Activated T-cell treated with anti-CD3 and anti-CD28 coated beads, Interleukin-2, amount 50 U/mL, for 4 hours (primary cell): ENCODE results near the gene LMX1B. TPM values are rescaled to one million over a fixed set of nuclear protein-coding genes. Genes with fewer than 3 reads are reported as not detected.

ENCODE experiments used
- ATAC-seq, 2 donors: fragments of 200-7000 bp; cut with Tn5 transposase; one replicate each; pipeline ENCODE4 v1.10.0; 2021
- DNase-seq: peaks from one replicate; pipeline ENCODE4 v3.0.0-alpha.2; 2020
- H3K27me3 Mint-ChIP-seq: one replicate; pipeline ENCODE4 v1.8.0; 2021; ENCODE audit warnings: low read depth, mixed read lengths
- H3K36me3 Mint-ChIP-seq: one replicate; pipeline ENCODE4 v1.8.0; 2022; ENCODE audit warnings: mixed read lengths; ENCODE audit not compliant: insufficient read depth
- H3K4me1 Mint-ChIP-seq: one replicate; pipeline ENCODE4 v1.8.0; 2021; ENCODE audit warnings: low read depth, mixed read lengths
- H3K4me3 Mint-ChIP-seq: one replicate; pipeline ENCODE4 v1.8.0; 2021; ENCODE audit warnings: mild to moderate bottlenecking, moderate library complexity, mixed read lengths
- H3K9me3 Mint-ChIP-seq: one replicate; pipeline ENCODE4 v1.8.0; 2021; ENCODE audit warnings: mixed read lengths
- total RNA-seq, 3 donors: library from RNA; stranded (reverse); gene quantifications; one replicate each; pipeline ENCODE4 v1.2.1, GENCODE V29; 2021

LMX1B gene
- total RNA-seq, 3 donors from 2014 or later, result not detected

DNA sequence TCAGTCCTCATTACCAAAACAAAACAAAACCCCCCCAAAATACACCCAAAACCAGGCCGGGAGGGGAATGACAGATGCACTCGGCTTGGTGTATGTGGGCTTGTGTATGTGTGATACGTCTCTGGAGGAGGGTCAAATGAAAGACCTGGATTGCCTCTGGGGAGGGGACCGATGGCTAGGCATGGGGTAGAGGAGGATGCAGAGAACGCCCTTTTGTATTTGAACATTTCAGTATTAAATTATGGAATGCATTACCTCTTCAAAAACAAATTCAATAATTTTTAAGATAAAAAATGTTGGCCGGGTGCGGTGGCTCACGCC lies 61.4 kb downstream of the LMX1B start:
- peaks cover 64% of the 10 kb centered on the region for H3K27me3 Mint-ChIP-seq
- no peak for ATAC-seq
- no peaks in the 10 kb centered on the region for H3K9me3 Mint-ChIP-seq
- H3K36me3 Mint-ChIP-seq, result no peaks in the 10 kb centered on the region
- peaks cover 7% of the 10 kb centered on the region for H3K4me1 Mint-ChIP-seq
- no peak for DNase-seq
- no peak overlapping the region for H3K4me3 Mint-ChIP-seq

GRCh38 chr9:126676102-126676684 lies 62.5 kb downstream of the LMX1B start:
- ATAC-seq (no peak), DNase-seq (no peak)
- H3K9me3 Mint-ChIP-seq, result no peaks in the 10 kb centered on the region
- H3K4me1 Mint-ChIP-seq, result peaks cover 7% of the 10 kb centered on the region
- H3K36me3 Mint-ChIP-seq, result no peaks in the 10 kb centered on the region
- H3K4me3 Mint-ChIP-seq, result no peak overlapping the region
- H3K27me3 Mint-ChIP-seq, result peaks cover 74% of the 10 kb centered on the region

- DNase-seq, result no peak
- ATAC-seq, result no peak
- Mint-ChIP-seq H3K36me3 (no peaks in the 10 kb centered on the region), H3K27me3 (peaks cover 78% of the 10 kb centered on the region), H3K4me1 (peaks cover 7% of the 10 kb centered on the region), H3K4me3 (no peak overlapping the region), H3K9me3 (no peaks in the 10 kb centered on the region)
These were observed 63.0 kb downstream of the LMX1B start for GRCh38 chr9:126676685-126677143.

DNA sequence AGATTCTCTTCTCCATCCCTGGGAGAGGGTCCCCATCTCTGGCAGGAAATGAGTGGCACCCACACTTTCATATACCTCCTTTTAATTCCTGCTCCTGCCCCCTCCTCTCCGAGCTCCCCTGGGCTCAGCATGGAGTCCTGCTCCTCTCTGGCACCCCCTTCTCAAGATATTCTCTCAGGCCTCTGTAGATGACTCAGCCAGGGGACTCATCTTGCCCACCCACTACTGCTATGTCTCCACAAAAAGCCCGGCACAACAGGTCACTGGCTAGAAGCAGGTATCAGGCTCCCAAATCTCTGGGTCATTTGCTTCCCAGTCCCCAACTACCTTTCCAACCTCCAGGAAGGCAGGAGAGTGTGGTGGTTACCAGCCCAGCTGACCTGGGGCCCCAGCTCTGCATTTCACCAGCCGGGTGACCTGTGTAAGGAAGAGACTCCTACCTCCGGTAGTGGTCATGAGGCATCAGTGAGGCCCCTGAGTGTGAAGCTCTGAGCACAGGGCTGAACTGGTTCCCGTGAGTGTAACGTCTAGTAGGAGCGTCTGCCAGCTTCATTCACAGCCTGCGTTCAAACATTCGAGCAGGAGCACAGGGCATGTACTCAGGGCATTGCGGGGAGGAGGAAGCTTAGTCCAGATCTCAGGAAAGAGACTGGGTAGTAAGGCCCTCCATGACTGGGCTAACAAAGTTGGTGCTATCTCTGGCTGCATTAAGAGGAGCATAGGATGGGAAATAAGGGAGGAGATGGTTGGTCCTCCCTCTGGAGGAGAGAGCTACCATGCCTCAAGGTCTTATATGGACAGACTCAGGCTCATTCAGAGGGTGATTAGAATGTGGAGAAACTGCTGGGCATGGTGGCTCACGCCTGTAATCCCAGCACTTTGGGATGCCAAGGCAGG lies 63.7 kb downstream of the LMX1B start:
- ATAC-seq (peak; percentile 20 to 36), DNase-seq (no peak)
- H3K27me3 Mint-ChIP-seq, result peaks cover 78% of the 10 kb centered on the region
- H3K4me1 Mint-ChIP-seq, result peaks cover 7% of the 10 kb centered on the region
- no peaks in the 10 kb centered on the region for H3K36me3 Mint-ChIP-seq
- no peak overlapping the region for H3K4me3 Mint-ChIP-seq
- H3K9me3 Mint-ChIP-seq, result no peaks in the 10 kb centered on the region

DNA sequence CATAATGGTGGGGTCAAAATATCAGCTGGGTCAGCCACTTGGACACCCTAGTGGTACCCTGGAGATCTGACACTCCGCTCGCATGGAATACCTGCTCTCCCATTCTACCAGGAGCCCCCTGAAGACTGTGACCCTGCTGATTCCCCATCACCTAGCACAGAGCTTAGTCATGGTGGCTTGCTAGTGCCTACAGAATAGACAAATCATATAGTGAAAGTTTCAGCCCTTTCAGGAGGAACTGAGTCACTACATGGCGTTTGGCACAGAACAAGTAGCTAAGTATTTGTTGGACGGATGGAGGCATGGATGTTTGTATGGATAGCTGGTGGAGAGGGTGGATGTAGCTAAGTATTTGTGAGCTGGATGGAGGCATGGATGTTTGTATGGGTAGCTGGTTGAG lies 65.3 kb downstream of the LMX1B start:
- Mint-ChIP-seq H3K27me3 (peaks cover 77% of the 10 kb centered on the region), H3K4me3 (no peak overlapping the region), H3K4me1 (peaks cover 9% of the 10 kb centered on the region), H3K36me3 (no peaks in the 10 kb centered on the region), H3K9me3 (no peaks in the 10 kb centered on the region)
- ATAC-seq (peak; percentile 68 to 80), DNase-seq (no peak)

DNA sequence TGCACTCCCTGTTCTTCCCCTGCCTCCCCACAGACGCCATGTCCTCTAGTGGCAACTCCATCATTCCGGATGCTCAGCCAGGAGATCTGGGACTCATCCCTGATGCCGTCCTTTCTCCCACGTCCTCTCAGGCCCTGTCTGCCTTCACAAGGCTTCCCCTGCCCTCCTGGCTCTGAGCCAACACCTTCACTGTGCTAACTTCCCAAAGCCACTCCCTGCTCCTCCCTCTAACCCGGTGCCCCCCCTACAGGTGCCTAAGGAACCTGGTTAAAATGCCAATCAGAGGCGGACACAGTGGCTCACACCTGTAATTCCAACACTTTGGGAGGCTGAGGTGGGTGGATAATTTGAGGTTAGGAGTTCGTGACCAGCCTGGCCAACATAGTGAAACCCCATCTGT lies 67.6 kb downstream of the LMX1B start:
- H3K27me3 Mint-ChIP-seq, result peaks cover 80% of the 10 kb centered on the region
- H3K9me3 Mint-ChIP-seq, result no peaks in the 10 kb centered on the region
- peaks cover 6% of the 10 kb centered on the region for H3K4me1 Mint-ChIP-seq
- H3K36me3 Mint-ChIP-seq, result no peaks in the 10 kb centered on the region
- ATAC-seq, result no peak
- no peak overlapping the region for H3K4me3 Mint-ChIP-seq
- no peak for DNase-seq

GRCh38 chr9:126682113-126682810 lies 68.5 kb downstream of the LMX1B start:
- ATAC-seq (no peak), DNase-seq (no peak)
- H3K4me3 Mint-ChIP-seq, result no peak overlapping the region
- H3K36me3 Mint-ChIP-seq, result no peaks in the 10 kb centered on the region
- H3K9me3 Mint-ChIP-seq, result no peaks in the 10 kb centered on the region
- peaks cover 3% of the 10 kb centered on the region for H3K4me1 Mint-ChIP-seq
- H3K27me3 Mint-ChIP-seq, result peaks cover 83% of the 10 kb centered on the region

GRCh38 chr9:126682928-126683697 lies 69.4 kb downstream of the LMX1B start:
- peaks cover 2% of the 10 kb centered on the region for H3K4me1 Mint-ChIP-seq
- H3K9me3 Mint-ChIP-seq, result no peaks in the 10 kb centered on the region
- no peak overlapping the region for H3K4me3 Mint-ChIP-seq
- DNase-seq (no peak), ATAC-seq (peak in 1 of 2 donors; percentile 9)
- peaks cover 83% of the 10 kb centered on the region for H3K27me3 Mint-ChIP-seq
- H3K36me3 Mint-ChIP-seq, result no peaks in the 10 kb centered on the region

GRCh38 chr9:126683698-126684044 lies 69.9 kb downstream of the LMX1B start:
- Mint-ChIP-seq H3K27me3 (peaks cover 83% of the 10 kb centered on the region), H3K4me3 (no peak overlapping the region), H3K4me1 (peaks cover 2% of the 10 kb centered on the region), H3K9me3 (no peaks in the 10 kb centered on the region), H3K36me3 (no peaks in the 10 kb centered on the region)
- no peak for DNase-seq
- no peak for ATAC-seq

GRCh38 chr9:126684345-126684744 lies 70.6 kb downstream of the LMX1B start:
- H3K27me3 Mint-ChIP-seq, result peaks cover 85% of the 10 kb centered on the region
- DNase-seq, result no peak
- H3K4me3 Mint-ChIP-seq, result no peak overlapping the region

DNA sequence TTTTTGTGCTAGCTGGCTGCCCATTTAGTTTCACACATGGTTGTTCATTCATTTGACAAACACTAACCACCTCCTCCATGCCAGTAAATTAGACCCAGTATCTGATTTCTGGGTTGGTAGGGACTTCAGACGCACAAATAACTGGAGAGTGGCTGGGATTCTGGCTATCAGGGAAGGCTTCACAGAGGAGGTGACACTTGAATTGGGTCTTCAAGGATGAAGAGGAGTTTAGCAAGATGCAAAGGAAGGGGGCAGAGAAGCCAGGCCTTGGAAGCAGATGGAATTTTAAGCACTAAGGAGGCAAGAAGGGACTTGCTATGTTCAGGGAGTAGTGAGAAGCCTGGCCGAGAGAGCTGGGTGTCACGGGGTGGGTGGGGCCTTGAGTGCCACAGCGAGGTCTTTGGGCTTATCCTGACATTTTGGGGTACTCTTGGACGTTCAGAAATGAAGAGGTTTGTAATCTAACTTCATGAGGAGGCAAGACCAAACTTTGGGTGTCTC lies 71.3 kb downstream of the LMX1B start:
- Mint-ChIP-seq H3K4me1 (peaks cover 2% of the 10 kb centered on the region), H3K4me3 (no peak overlapping the region), H3K36me3 (no peaks in the 10 kb centered on the region), H3K9me3 (no peaks in the 10 kb centered on the region), H3K27me3 (peaks cover 86% of the 10 kb centered on the region)
- no peak for ATAC-seq
- DNase-seq, result no peak

More at GRCh38 chr9:126684345-126684744, 70.6 kb downstream of the LMX1B start:
- H3K4me1 Mint-ChIP-seq, result peaks cover 2% of the 10 kb centered on the region
- ATAC-seq, result no peak
- no peaks in the 10 kb centered on the region for H3K36me3 Mint-ChIP-seq
- no peaks in the 10 kb centered on the region for H3K9me3 Mint-ChIP-seq

GRCh38 chr9:126687930-126688461 lies 74.3 kb downstream of the LMX1B start:
- H3K9me3 Mint-ChIP-seq, result no peaks in the 10 kb centered on the region
- H3K4me1 Mint-ChIP-seq, result peaks cover 2% of the 10 kb centered on the region
- peaks cover 66% of the 10 kb centered on the region for H3K27me3 Mint-ChIP-seq
- no peaks in the 10 kb centered on the region for H3K36me3 Mint-ChIP-seq
- DNase-seq (no peak), ATAC-seq (no peak)
- no peak overlapping the region for H3K4me3 Mint-ChIP-seq

DNA sequence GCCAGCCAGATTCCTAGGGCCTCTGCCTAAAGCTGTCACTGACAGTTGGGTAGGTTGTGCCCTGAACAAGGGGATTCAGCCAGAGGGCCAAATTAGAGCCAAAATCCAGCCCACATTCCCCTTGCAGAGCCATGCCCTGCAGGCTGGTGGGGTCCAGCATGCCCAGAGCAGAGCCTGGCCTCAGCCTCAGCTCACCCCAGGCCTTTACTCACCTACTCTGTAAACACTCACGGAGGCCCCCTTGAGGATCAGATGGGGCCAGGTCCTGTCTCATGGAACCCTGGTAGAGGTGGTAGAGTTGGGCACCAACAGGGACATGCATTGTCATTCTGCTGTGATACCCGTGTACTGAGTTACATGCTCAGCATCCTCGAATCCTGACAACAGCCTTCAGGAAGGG lies 74.9 kb downstream of the LMX1B start:
- Mint-ChIP-seq H3K27me3 (peaks cover 62% of the 10 kb centered on the region), H3K36me3 (no peaks in the 10 kb centered on the region), H3K4me3 (no peak overlapping the region), H3K9me3 (no peaks in the 10 kb centered on the region), H3K4me1 (peaks cover under 1% of the 10 kb centered on the region)
- DNase-seq (no peak), ATAC-seq (no peak)
